ENCODE data around the gene SOX13.

Gene SOX13

DNA sequence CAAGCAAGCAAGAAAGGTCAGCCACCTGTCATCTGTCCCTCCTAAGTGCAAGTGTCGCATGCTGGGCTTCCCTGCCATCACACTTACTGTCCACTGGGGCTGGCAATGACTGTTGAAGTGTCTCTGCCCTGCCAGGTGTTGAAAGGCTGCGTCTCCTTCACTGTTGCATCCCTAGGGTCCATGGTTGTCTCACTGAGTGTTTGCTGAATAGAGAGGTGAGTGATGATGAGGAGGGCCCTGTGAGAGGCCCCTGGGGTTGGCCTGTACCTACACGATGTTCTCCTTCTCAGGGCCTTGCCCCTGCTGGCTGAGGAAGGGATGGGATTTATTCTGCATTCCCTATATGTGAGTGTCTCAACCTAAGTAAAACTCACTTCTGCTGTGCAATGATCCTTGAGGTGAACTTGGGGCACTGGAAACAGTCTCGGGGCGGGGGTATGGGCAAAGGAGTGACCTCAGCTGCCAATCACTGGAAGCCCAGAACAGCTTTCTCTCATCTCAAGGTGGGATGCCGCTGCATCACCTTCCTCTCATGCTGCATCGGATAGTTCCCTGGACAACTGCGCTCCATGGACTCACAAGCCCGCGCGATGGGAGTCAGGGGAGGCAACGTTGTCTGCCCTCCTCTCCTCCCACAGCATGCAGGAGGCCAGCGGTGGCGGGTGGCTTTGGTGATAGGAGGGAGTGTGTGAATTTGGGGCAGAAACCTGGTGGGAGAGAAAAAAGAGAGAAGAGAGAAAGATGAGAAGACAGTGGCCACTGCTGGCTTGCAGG is 35.8 kb upstream of the SOX13 start:
- TF ChIP-seq, protein P1, sequence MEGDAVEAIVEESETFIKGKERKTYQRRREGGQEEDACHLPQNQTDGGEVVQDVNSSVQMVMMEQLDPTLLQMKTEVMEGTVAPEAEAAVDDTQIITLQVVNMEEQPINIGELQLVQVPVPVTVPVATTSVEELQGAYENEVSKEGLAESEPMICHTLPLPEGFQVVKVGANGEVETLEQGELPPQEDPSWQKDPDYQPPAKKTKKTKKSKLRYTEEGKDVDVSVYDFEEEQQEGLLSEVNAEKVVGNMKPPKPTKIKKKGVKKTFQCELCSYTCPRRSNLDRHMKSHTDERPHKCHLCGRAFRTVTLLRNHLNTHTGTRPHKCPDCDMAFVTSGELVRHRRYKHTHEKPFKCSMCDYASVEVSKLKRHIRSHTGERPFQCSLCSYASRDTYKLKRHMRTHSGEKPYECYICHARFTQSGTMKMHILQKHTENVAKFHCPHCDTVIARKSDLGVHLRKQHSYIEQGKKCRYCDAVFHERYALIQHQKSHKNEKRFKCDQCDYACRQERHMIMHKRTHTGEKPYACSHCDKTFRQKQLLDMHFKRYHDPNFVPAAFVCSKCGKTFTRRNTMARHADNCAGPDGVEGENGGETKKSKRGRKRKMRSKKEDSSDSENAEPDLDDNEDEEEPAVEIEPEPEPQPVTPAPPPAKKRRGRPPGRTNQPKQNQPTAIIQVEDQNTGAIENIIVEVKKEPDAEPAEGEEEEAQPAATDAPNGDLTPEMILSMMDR (IDR thresholded peaks at IDR 0.05): no peak

DNA sequence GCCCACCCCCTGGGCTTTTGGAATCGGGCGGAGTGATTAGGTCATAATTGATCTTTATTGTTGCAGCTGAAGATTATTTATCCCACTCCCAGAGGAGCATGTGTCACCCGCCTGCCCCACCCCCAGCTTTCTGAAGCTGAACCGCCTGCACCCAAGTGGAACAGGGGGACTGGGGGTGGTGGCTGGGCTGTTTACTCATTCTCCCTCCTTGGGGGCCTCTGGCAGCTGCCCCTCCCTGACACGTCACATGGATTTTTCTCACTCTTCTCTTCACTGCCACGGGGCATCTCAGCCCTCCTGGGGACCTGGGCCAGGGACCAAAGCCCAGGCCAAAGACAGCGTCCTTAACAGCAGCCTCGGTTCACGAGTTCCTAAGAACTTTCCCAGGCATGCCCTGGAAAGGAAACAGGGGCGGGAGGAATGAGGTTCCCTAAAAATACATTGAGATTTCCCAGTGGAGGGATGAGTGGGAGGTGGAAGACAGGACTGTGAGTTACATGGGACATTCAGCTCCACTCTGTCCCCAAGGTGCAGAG is 31.6 kb upstream of the SOX13 start:
- TF ChIP-seq, protein P1 (IDR thresholded peaks at IDR 0.05): no peak

GRCh38 chr1:204041803-204042505 is 31.0 kb upstream of the SOX13 start:
- TF ChIP-seq, protein P1 (IDR thresholded peaks at IDR 0.05): no peak

DNA sequence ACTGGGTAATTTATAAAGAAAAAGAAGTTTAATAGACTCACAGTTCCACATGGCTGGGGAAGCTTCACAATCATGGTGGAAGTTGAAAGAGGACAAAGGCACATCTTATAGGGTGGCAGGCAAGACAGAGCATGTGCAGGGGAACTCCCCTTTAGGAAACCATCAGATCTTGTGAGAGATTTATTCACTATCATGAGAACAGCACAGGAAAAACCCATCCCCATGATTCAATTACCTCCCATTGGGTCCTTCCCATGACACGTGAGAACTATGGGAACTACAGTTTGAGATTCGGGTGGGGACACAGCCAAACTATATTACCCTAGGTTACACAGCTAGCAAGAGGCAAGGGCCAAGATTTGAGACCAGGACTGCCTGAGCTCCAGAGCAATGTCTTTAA is 30.4 kb upstream of the SOX13 start:
- TF ChIP-seq, protein P1 (IDR thresholded peaks at IDR 0.05): no peak

DNA sequence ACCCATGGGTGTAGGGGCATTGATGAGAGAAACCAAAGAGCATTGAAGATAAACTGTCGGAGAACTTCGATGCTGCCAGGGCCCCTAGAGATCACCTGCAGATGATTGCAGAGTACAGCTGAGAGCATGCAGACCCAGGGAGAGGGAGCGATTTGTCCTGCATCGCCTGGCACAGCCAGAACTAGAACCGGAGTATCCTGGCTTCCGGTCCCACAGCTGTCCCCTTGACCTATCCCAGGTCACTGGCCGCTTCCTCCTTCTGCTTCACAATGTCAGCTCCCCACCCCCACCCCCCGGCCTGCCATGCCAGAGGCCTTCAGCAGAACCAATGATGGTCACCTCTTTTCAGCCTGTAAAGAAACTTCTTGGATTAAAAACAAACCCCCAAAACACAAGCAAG is 29.2 kb upstream of the SOX13 start:
- TF ChIP-seq, protein P1 (IDR thresholded peaks at IDR 0.05): no peak

GRCh38 chr1:204044448-204044847 is 28.5 kb upstream of the SOX13 start:
- TF ChIP-seq, protein P1 (IDR thresholded peaks at IDR 0.05): no peak

DNA sequence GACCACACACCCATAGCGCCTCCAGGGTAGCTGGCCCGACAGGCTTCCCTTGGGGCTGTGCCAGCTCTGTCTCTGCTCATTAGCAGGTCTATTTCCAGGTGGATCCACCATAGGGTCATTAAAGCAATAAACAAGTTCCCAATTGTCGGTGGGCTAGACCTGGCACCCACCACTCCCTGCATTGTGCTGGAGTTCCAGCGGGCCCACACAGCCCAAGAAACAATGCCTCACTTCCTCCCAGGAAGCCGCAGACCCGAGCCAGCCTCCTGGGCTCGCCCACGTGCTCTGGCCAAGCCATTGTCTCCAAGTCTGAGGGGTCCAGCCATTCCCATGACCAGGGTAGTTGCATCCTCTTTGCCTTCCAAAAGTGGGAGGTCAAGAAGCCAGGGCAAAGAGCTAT is 27.5 kb upstream of the SOX13 start:
- TF ChIP-seq, protein P1 (IDR thresholded peaks at IDR 0.05): no peak
